Measurements from ENCODE around the gene PILRA.
"Not testable (repeated sequence)": the region's sequence is repeated elsewhere in the genome, so short reads cannot be mapped to it uniquely, and the experiment has no call there.

PILRA gene

DNA sequence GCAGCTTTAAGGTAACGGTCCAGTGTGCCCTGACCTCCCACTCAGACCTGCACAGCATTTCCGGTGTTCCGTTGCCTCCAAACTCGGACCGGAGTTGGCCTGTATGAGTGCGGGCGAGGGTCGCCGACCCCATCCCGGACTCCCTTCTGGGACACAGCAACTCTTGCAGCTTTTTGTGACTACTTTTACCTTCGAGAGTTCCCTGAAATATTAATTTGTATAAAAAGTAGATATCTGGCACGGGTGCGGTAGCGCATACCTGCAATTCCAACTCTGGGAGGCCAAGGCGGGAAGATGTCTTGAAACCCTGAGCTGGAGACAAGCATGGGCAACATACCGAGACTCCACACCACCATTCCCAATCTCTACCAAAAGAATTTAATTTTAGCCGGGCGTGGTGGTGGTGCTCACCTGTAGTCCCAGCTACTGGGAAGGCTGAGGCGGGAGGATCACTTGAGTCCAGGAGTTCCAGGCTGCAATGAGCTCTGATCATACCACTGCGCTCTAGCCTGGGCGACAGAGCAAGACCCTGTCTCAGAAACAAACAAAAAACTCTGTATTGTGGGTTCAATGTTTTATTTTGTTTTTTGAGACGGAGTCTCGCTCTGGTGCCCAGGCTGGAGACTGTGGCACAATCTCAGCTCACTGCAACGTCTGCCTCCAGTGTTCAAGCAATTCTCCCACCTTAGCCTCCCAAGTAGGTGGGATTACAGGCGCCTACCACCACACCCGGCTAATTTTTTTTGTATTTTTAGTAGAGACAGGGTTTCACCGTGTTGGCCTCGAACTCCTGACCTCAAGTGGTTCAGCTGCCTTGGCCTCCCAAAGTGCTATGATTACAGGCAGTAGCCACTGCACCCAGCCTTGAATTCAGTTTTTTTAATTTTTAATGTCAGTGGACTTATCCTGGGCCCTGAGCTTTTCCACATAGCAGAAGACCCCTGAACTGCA is 64.1 kb downstream of the PILRA start:
- H3K27ac Mint-ChIP-seq, result no peak overlapping the region
- DNase-seq, result no peak
- peaks cover 33% of the 10 kb centered on the region for H3K4me1 Mint-ChIP-seq
- peaks cover 33% of the 10 kb centered on the region for H3K36me3 Mint-ChIP-seq (ENCODE audit: low read depth)
- ATAC-seq, result no peak
- H3K27me3 Mint-ChIP-seq, result no peaks in the 10 kb centered on the region
- peak overlapping the region; percentile 89 for H3K4me3 Mint-ChIP-seq
- no peaks in the 10 kb centered on the region for H3K9me3 Mint-ChIP-seq

DNA sequence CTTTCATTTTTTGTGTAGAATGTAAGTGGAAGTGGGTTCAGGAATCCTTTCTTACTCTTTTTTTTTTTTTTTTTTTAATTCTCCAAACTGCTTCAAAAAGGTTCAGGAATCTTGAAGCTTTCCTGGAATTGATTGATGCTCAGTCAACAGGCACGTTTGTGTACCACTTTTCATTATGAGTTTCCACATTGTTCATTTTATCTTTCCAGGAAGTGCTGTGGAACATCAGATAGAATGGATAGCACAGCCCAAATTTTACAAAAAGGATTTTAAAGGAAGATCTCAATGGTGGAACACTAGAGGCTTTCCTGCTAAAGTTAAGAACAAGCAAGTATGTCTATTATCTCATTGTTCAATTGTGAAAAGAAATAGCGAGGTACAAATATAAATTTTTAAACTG is 64.9 kb downstream of the PILRA start:
- Mint-ChIP-seq H3K4me1 (peaks cover 25% of the 10 kb centered on the region), H3K27ac (no peak overlapping the region), H3K27me3 (no peaks in the 10 kb centered on the region), H3K4me3 (no peak overlapping the region), H3K9me3 (no peaks in the 10 kb centered on the region), H3K36me3 (ENCODE audit: low read depth) (peaks cover 26% of the 10 kb centered on the region)
- no peak for DNase-seq
- ATAC-seq, result no peak

DNA sequence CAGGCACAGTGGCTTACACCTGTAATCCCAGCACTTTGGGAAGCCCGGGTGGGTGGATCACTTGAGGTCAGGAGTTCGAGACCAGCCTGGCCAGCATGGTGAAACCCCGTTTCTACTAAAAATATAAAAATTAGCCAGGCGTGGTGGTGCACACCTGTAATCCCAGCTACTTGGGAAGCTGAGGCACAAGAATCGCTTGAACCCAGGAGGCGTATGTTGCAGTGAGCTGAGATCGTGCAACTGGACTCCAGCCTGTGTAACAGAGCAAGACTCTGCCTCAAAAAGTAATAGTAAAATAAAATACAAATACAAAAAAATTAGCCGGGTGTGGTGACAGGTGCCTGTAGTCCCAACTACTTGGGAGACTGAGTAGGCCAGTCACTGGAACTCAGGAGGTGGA is 65.4 kb downstream of the PILRA start:
- not testable (repeated sequence) for H3K4me3 Mint-ChIP-seq, H3K9me3 Mint-ChIP-seq, ATAC-seq, H3K27ac Mint-ChIP-seq, H3K27me3 Mint-ChIP-seq, DNase-seq
- H3K4me1 Mint-ChIP-seq, result peaks cover 20% of the 10 kb centered on the region
- H3K36me3 Mint-ChIP-seq (ENCODE audit: low read depth), result peaks cover 21% of the 10 kb centered on the region

DNA sequence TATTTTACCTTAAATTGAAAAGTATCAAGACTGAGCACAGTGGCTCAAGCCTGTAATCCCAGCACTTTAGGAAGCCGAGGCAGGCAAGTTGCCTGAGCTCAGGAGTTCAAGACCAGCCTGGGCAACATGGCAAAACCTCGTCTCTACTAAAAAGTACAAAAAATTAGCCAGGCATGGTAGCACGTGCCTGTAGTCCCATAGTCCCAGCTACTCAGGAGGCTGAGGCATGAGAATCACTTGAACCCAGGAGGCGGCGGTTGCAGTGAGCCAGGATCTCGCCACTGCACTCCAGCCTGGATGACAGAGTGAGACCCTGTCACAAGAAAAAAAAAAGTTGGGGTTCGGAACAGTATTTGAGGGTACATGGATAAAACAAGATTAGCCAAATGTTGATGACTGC is 66.0 kb downstream of the PILRA start:
- H3K27ac Mint-ChIP-seq, H3K27me3 Mint-ChIP-seq, ATAC-seq, H3K9me3 Mint-ChIP-seq, DNase-seq, H3K4me3 Mint-ChIP-seq: not testable (repeated sequence)
- Mint-ChIP-seq H3K36me3 (ENCODE audit: low read depth) (peaks cover 16% of the 10 kb centered on the region), H3K4me1 (peaks cover 20% of the 10 kb centered on the region)

DNA sequence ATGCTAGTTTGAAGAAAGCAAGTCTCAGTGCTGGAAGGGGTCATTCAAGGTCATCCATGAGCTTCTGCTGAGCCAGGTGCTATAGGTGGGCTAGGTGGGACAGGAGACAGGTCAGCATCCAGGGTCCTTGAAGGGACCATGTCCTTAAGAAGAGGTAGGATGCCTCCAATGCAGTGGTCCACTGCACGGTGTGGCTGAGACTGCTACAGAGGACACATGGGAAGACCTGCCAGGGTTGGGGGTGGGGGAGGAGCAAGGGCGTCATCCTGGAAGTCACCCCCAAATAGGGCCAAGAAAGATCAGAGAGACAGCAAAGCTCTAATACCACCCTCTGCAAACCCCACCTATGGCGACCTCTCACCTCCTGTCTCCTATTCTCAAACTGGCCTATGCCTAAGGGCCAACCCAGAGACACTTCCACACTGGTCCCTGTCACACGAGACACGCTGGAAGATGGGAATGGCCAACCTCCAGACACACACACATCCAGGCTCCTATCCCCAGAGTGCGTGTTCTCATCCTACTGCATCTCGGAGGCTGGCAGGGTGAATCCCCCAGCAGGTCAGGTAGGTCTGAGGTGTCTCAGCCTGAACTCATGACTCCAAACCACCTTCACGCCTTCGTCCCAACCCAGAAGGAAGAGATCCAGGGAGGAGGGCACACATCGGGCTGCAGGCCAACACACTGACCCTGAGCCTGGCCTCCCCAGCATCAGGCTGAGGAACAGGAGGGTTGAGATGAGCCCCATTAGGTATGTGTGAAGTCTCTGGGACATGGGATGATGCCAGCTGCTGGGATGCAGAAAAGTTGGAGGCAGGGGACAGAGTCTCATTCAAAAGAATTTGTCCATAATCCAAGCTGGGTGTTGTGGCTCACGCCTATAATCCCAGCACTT is 68.6 kb downstream of the PILRA start:
- no peak for ATAC-seq
- Mint-ChIP-seq H3K36me3 (ENCODE audit: low read depth) (no peaks in the 10 kb centered on the region), H3K27ac (no peak overlapping the region), H3K4me3 (no peak overlapping the region), H3K4me1 (peaks cover 19% of the 10 kb centered on the region), H3K9me3 (no peaks in the 10 kb centered on the region), H3K27me3 (no peaks in the 10 kb centered on the region)
- DNase-seq, result no peak

DNA sequence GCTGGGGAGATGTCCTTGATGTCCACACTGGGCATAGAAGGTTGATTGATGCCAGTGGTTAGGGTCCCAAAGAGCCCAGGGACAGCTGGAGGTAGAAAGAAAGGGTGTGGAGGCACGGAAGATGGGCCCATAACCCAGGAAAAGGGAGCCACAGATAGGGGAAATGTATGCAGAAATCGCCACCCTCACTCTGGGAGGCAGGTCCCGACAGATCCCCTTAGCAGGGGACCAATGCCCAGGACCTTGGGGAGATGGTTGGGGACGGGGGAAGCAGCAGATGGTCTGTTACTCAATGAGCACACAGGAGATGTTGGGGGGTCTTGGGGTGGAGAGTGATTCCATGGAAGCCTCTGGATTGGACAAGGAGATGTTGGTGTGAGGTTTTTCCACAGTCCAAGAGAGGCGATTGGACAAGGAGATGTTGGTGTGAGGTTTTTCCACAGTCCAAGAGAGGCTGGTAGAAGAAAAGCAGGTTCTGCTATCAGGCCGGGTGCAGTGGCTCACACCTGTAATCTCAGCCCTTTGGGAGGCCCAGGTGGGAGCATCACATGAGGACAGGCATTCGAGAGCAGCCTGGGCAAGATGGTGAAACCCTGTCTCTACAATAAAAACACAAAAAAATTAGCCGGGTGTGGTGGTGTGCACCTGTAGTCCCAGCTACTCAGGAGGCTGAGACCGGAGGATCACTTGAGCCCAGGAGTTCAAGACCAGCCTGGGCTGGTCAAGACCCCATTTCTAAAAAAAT is 70.0 kb downstream of the PILRA start:
- no peak for ATAC-seq
- no peak for DNase-seq
- no peaks in the 10 kb centered on the region for H3K27me3 Mint-ChIP-seq
- H3K9me3 Mint-ChIP-seq, result no peaks in the 10 kb centered on the region
- H3K27ac Mint-ChIP-seq, result no peak overlapping the region
- no peaks in the 10 kb centered on the region for H3K36me3 Mint-ChIP-seq (ENCODE audit: low read depth)
- peaks cover 19% of the 10 kb centered on the region for H3K4me1 Mint-ChIP-seq
- H3K4me3 Mint-ChIP-seq, result no peak overlapping the region

DNA sequence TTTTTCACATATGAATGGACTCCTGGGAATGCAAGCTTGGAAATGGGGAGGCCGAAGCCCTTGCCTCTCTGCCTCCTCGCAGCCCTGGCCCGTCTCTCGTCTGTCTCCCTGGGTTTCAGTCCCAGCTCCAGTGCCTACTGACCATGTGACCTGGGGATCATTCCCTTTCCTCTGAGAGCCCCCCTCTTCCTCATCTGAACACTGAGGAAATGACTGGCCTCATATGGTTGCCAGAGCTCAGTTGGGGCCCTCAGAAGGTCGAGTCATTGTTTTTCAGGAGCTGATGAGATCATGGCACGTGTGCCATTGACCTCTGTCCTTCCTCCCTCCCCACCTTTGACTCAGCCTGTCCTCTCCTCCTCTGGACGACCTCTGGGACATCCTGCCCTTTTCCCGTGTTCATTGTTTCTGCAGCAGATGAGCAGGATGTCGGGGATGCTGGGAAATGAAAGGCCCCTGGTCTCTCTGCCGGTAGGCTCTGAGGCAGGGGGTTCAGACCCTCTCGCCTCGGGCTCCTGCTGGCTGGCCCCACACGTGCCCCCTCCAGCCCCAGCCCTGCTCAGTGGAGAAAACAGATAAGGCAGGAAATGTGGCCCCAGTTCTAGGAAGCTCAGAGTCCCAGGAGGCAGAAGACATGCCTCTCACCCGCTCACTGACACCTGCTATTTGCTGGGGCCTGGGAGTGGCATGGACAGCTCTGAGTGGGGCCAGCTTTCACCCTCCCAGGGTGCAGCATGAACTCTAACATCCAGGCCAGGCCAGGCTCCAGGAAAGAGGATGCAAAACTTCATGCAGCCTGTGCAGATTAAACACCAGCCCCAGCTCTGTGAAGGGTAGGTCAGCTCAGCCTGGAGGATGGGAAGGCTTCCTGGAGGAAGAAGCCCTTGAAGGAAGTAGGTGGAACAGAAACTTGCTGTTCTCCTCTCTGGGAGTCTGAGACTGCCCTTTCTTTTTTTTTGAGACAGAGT is 71.3 kb downstream of the PILRA start:
- ATAC-seq, result peak; percentile 71
- no peak for DNase-seq
- Mint-ChIP-seq H3K27me3 (no peaks in the 10 kb centered on the region), H3K27ac (peak overlapping the region; percentile 77), H3K4me3 (no peak overlapping the region), H3K9me3 (no peaks in the 10 kb centered on the region), H3K36me3 (ENCODE audit: low read depth) (no peaks in the 10 kb centered on the region), H3K4me1 (peaks cover 19% of the 10 kb centered on the region)

DNA sequence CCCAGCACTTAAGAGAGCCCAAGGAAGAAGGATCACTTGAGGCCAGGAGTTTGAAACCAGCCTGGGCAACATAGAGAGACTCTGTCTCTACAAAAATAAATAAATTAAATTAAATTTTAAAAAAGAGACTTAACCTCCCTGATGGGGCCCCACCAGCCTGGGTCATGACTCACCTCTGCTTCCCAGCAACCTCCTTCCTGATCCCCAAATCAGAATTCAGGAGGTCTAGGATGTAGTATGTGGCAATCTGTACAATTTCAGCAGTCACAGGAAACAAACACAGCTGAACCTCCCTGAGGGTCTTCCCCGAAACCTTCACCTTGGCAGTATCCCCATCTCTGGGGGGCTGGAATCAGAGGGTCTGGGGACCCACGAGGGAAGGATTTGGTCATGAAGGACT is 72.8 kb downstream of the PILRA start:
- Mint-ChIP-seq H3K4me1 (peaks cover 26% of the 10 kb centered on the region), H3K27me3 (no peaks in the 10 kb centered on the region), H3K36me3 (ENCODE audit: low read depth) (no peaks in the 10 kb centered on the region), H3K9me3 (no peaks in the 10 kb centered on the region), H3K27ac (no peak overlapping the region), H3K4me3 (no peak overlapping the region)
- ATAC-seq (no peak), DNase-seq (no peak)

DNA sequence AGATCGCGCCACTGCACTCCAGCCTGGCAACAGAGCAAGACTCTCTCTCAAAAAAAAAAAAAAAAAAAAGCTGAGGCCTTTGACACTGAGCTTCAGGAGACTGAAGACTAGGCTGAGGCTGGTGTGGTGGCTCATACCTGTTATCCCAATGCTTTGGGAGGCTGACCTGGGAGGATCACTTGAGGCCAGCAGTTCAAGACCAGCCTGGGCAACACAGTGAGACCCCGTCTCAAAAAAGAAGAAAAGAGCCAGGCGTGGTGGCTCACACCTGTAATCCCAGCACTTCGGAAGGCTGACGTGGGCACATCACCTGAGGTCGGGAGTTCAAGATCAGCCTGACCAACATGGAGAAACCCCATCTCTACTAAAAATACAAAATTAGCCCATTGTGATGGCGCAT is 74.1 kb downstream of the PILRA start:
- H3K9me3 Mint-ChIP-seq; ATAC-seq; DNase-seq; H3K27ac Mint-ChIP-seq; H3K4me3 Mint-ChIP-seq; H3K27me3 Mint-ChIP-seq; H3K36me3 Mint-ChIP-seq (ENCODE audit: low read depth): not testable (repeated sequence)
- peaks cover 26% of the 10 kb centered on the region for H3K4me1 Mint-ChIP-seq

DNA sequence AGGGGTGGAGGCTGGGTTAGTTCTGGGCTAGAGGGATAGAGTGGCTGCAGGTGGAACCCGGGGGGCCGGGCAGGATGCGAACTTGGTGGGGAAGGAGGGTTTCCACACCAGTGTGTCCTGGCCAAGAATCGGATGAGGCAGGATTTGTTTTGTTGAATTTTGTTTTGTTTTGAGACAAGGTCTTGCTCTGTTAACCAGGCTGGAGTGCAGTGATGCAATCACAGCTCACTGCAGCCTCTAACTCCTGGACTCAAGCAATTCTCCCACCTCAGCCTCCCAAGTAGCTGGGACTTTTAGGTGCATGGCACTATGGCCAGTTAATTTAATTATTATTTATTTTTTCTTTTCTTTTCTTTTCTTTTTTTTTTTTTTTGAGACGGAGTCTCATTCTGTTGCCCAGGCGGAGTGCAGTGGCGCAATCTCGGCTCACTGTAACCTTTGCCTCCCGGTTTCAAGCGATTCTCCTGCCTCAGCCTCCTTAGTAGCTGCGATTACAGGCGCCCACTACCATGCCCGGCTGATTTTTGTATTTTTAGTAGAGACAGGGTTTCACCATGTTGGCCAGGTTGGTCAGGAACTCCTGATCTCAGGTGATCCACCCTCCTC is 76.0 kb downstream of the PILRA start:
- Mint-ChIP-seq H3K27ac (no peak overlapping the region), H3K4me3 (no peak overlapping the region)

More for the DNA sequence above, 76.0 kb downstream of the PILRA start:
- H3K36me3 Mint-ChIP-seq (ENCODE audit: low read depth), result no peaks in the 10 kb centered on the region
- H3K4me1 Mint-ChIP-seq, result peaks cover 20% of the 10 kb centered on the region
- no peaks in the 10 kb centered on the region for H3K9me3 Mint-ChIP-seq
- DNase-seq, result no peak
- no peaks in the 10 kb centered on the region for H3K27me3 Mint-ChIP-seq
- ATAC-seq, result no peak
